HCT116 (cell line): ENCODE data around the gene LHX5. TPM values are rescaled to one million over a fixed set of nuclear protein-coding genes. Genes with fewer than 3 reads are reported as not detected.

ENCODE experiments used
- ATAC-seq: fragments of 200-7000 bp; cut with Tn5 transposase; 2 replicates; pipeline ENCODE4 v1.9.1; 2020; ENCODE audit warnings: mild to moderate bottlenecking, moderate library complexity
- BruUV-seq: library from RNA; stranded (reverse); fragments of 400-500 nt; replicated peaks from 2 replicates; lab custom pipeline; 2021; lab: Mats Ljungman, UMichigan
- CTCF ChIA-PET: fragments of 300-600 bp; sonication (Branson Sonifier 250); formaldehyde crosslinking; loops from one replicate; lab custom pipeline; 2021; ENCODE audit warnings: antibody characterized with exemption; lab: Charles Lee
- POLR2A ChIA-PET: fragments of 300-600, 350-600 bp; sonication (Branson Sonifier 250); formaldehyde crosslinking; loops from one replicate; lab custom pipeline; 2021; ENCODE audit warnings: antibody characterized with exemption; lab: Charles Lee
- RAD21 ChIA-PET, 2 experiments: fragments of 300-600 bp; sonication (Branson Sonifier 250); formaldehyde crosslinking; loops; one replicate each; lab custom pipeline; 2023; ENCODE audit warnings: low total read pairs in 2 of 2; ENCODE audit not compliant: uncharacterized antibody in 2 of 2, unreplicated experiment in 2 of 2, low non-redundant PET in 1 of 2; lab: Charles Lee
- DNase-seq: peaks from one replicate; pipeline ENCODE4 v3.0.0-alpha.2; 2010; ENCODE audit warnings: low read depth, low spot score
- H2AFZ ChIP-seq: fragments of 200-600 bp; shearing (Covaris generic), sonication (generic); 2 replicates; pipeline ENCODE4 v1.6.1; 2017; ENCODE audit warnings: low read depth, mixed run types, mixed read lengths, antibody characterized with exemption, low read length; ENCODE audit not compliant: poor library complexity, severe bottlenecking
- H3K27ac ChIP-seq: 2 replicates; pipeline ENCODE4 v1.5.1; 2012; ENCODE audit warnings: low read depth, low read length
- H3K27me3 ChIP-seq: fragments of 200-600 bp; sonication (generic); 2 replicates; pipeline ENCODE4 v1.6.1; 2016; ENCODE audit warnings: mixed run types, low read length, mixed read lengths; ENCODE audit not compliant: insufficient read depth
- H3K36me3 ChIP-seq, 2 experiments: fragments of 200-500 bp in 1 of 2; fragments of 200-600 bp in 1 of 2; sonication (Bioruptor generic) in 1 of 2; sonication (generic) in 1 of 2; 2 replicates each; pipeline versions ENCODE4 v1.5.1 to v1.6.1; 2014 to 2016; ENCODE audit warnings: low read length in 2 of 2, inconsistent platforms in 1 of 2, mixed read lengths in 1 of 2, mixed run types in 1 of 2; ENCODE audit not compliant: insufficient read depth in 2 of 2, control insufficient read depth in 1 of 2
- H3K4me1 ChIP-seq, 2 experiments: fragments of 200-600 bp in 1 of 2; sonication (generic) in 1 of 2; 2 replicates each; pipeline versions ENCODE4 v1.5.1 to v1.6.1; 2012 to 2017; ENCODE audit warnings: low read length in 2 of 2, inconsistent platforms in 1 of 2, mild to moderate bottlenecking in 1 of 2, mixed read lengths in 1 of 2, mixed run types in 1 of 2, moderate library complexity in 1 of 2; ENCODE audit not compliant: insufficient read depth in 2 of 2, control insufficient read depth in 1 of 2
- H3K4me2 ChIP-seq: fragments of 200-600 bp; sonication (generic); 2 replicates; pipeline ENCODE4 v1.6.1; 2017; ENCODE audit warnings: mixed run types, low read length, mixed read lengths
- H3K4me3 ChIP-seq, 2 experiments: fragments of 200-600 bp in 1 of 2; sonication (generic) in 1 of 2; replicated peaks in 1 of 2; 2 replicates each; pipeline ENCODE4 v1.5.1; 2011 to 2016; ENCODE audit warnings: low read length in 2 of 2, control low read depth in 1 of 2, low read depth in 1 of 2, mild to moderate bottlenecking in 1 of 2, mixed read lengths in 1 of 2, mixed run types in 1 of 2
- H3K79me2 ChIP-seq: fragments of 200-600 bp; sonication (generic); 2 replicates; pipeline ENCODE4 v1.6.1; 2017; ENCODE audit warnings: mild to moderate bottlenecking, mixed run types, low read length, moderate library complexity, mixed read lengths; ENCODE audit not compliant: insufficient read depth
- H3K9ac ChIP-seq: fragments of 200-600 bp; sonication (generic); 2 replicates; pipeline ENCODE4 v1.6.1; 2016; ENCODE audit warnings: low read length, mixed read lengths
- H3K9me2 ChIP-seq: fragments of 200-600 bp; sonication (generic), shearing (Covaris generic); 2 replicates; pipeline ENCODE4 v1.6.1; 2017; ENCODE audit warnings: mixed run types, mild to moderate bottlenecking, moderate library complexity; ENCODE audit not compliant: insufficient read depth
- H3K9me3 ChIP-seq, 2 experiments: fragments of 200-500 bp in 1 of 2; fragments of 200-600 bp in 1 of 2; sonication (Bioruptor generic) in 1 of 2; sonication (generic) in 1 of 2; 2 replicates each; pipeline ENCODE4 v1.6.1; 2014 to 2017; ENCODE audit warnings: low read length in 2 of 2, mixed read lengths in 2 of 2, inconsistent platforms in 1 of 2, low read depth in 1 of 2, mild to moderate bottlenecking in 1 of 2, mixed run types in 1 of 2, moderate library complexity in 1 of 2; ENCODE audit not compliant: control insufficient read depth in 1 of 2, insufficient read depth in 1 of 2
- H4K20me1 ChIP-seq: fragments of 200-600 bp; sonication (generic), shearing (Covaris generic); 2 replicates; pipeline ENCODE4 v1.6.1; 2017; ENCODE audit warnings: mixed run types, mild to moderate bottlenecking, moderate library complexity; ENCODE audit not compliant: insufficient read depth
- CBX3 ChIP-seq: IDR thresholded peaks from 2 replicates; pipeline ENCODE4 v1.6.1; 2012; ENCODE audit warnings: low read depth
- CTCF ChIP-seq, 3 experiments: fragments of 200-600 bp in 1 of 3; sonication (generic) in 1 of 3; IDR thresholded peaks in 2 of 3; conservative IDR thresholded peaks in 1 of 3; 2 replicates each; pipeline ENCODE4 v1.5.1; 2012 to 2017; ENCODE audit warnings: low read depth in 2 of 3, low read length in 2 of 3, antibody characterized with exemption in 1 of 3, borderline replicate concordance in 1 of 3, control low read depth in 1 of 3, mild to moderate bottlenecking in 1 of 3, mixed read lengths in 1 of 3, mixed run types in 1 of 3, moderate library complexity in 1 of 3; ENCODE audit not compliant: insufficient read depth in 1 of 3
- EZH2phosphoT487 ChIP-seq: fragments of 200-600 bp; IDR thresholded peaks from 2 replicates; pipeline ENCODE4 v1.6.1; 2018; ENCODE audit warnings: antibody characterized with exemption, borderline replicate concordance
- POLR2AphosphoS5 ChIP-seq: IDR thresholded peaks from 2 replicates; pipeline ENCODE4 v1.6.1; 2011; ENCODE audit warnings: mild to moderate bottlenecking, low read depth, low read length, moderate library complexity
- intact Hi-C: fragments of 100-400 bp; cut with micrococcal nuclease; formaldehyde crosslinking; loops from 2 replicates; pipeline ENCODE4 v1.10.0; 2022
- total RNA-seq: library from RNA; stranded (reverse); gene quantifications from one replicate; pipeline ENCODE4 v1.2.1, GENCODE V29; 2021; ENCODE audit not compliant: unreplicated experiment
- TF ChIP-seq, protein P1 (sequence below): IDR thresholded peaks from 2 replicates; pipeline ENCODE4 v1.6.1; 2012; ENCODE audit warnings: low read depth
- TF ChIP-seq, protein P2 (sequence below): IDR thresholded peaks from 2 replicates; pipeline ENCODE4 v1.6.1; 2012

Gene LHX5
- total RNA-seq, 1 experiment from 2014 or later, result 2.4 TPM

DNA sequence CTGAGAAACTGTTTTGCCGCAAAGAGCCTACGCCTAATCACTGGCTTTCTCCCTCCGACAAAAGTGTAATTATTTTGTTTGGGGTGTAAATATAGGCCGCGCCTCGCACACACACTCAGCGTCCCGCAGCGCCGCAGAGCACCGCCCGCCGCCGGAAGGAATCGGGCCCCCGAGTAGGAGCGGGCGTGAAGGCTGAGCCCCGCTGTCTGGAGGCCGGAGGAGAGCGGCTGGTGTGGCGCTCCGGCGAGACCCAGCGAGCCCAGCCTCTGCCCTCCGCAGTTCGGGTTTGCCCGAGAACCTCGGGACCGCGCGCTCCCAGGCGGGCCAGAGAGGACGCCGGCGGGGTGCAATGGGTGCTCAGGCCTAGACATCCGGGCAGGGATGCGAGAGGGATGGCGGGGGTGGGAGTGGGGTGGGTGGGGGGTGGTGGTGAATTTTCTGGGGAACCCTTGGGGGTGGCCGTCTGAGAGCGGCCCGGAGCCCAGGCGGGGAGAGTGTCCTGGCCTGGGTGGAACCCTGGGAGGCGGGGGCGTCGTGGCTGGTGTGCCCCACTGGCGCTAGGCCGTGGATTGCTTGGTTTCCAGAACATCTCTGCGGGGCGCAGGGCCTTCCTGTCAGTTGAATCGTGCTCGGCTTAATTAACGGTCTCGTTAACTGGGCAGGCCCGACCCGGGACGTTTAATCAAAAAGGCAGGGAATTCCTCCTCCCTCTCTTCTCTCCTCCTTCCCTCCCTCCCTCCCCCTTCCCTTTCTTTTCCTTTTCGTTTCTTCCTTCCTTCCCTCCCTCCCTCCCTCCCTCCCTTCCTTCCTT, 4.7 kb upstream of the LHX5 start (continued):
- TF ChIP-seq EZH2phosphoT487 (no peak), CTCF (IDR thresholded peaks at IDR 0.05 in 2 of 3, conservative IDR thresholded peaks at IDR 0.05 in 1 of 3; ENCODE audit: borderline replicate concordance in 1 of 3, insufficient read depth in 1 of 3, low read depth in 2 of 3, low read length in 2 of 3) (no peak)
- TF ChIP-seq, protein P1, sequence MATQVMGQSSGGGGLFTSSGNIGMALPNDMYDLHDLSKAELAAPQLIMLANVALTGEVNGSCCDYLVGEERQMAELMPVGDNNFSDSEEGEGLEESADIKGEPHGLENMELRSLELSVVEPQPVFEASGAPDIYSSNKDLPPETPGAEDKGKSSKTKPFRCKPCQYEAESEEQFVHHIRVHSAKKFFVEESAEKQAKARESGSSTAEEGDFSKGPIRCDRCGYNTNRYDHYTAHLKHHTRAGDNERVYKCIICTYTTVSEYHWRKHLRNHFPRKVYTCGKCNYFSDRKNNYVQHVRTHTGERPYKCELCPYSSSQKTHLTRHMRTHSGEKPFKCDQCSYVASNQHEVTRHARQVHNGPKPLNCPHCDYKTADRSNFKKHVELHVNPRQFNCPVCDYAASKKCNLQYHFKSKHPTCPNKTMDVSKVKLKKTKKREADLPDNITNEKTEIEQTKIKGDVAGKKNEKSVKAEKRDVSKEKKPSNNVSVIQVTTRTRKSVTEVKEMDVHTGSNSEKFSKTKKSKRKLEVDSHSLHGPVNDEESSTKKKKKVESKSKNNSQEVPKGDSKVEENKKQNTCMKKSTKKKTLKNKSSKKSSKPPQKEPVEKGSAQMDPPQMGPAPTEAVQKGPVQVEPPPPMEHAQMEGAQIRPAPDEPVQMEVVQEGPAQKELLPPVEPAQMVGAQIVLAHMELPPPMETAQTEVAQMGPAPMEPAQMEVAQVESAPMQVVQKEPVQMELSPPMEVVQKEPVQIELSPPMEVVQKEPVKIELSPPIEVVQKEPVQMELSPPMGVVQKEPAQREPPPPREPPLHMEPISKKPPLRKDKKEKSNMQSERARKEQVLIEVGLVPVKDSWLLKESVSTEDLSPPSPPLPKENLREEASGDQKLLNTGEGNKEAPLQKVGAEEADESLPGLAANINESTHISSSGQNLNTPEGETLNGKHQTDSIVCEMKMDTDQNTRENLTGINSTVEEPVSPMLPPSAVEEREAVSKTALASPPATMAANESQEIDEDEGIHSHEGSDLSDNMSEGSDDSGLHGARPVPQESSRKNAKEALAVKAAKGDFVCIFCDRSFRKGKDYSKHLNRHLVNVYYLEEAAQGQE, result no peak

DNA sequence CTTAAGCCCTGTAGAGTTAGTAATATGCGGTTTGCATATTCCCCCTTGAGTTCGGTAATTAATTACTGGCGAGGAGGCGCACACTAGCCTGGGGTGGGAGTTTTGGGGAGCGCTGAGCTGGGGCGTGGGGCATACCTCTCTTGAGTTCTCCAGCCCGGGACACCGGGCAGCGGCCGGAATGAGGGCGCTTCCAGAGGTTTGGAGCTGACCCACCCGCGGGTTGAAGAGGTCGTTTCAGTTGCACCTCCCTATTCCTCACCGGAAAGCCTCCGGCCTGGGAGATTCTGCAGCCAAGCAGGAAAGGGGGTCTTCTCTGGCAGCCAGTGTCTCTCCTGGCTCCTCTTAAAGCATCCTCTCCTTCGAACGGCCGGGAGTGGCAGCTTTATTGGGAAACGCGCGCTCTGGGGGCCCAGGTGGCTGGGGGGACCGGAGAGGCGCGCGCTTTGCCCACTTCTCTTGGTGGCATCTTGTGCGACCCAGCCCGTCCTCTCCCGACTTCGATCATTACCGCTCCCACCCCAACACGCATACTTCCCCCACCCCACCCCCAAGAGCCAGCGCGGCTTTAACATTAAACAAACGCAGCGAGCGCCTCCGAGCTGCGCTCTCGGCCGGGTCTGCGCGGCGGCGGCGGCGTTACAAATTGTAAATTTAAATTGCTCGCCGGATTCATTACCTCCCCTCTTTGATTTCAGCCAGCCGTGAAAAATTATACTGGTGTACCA, 3.9 kb upstream of the LHX5 start:
- ChIA-PET CTCF (interaction anchor here (2.0 kb wide), 1 partner anchor 14 kb away, joined by 9 read pairs; no protein-coding TSS in a partner anchor), RAD21 (no interaction called here), POLR2A (no interaction called here)
- Histone ChIP-seq H3K79me2 (no peaks in the 10 kb centered on the region), H4K20me1 (no peaks in the 10 kb centered on the region), H3K27ac (no peak overlapping the region), H3K9me2 (no peaks in the 10 kb centered on the region), H2AFZ (no peak overlapping the region), H3K9me3 (no peaks in the 10 kb centered on the region), H3K4me1 (no peaks in the 10 kb centered on the region), H3K4me2 (no peak overlapping the region), H3K4me3 (no peak overlapping the region), H3K9ac (no peak overlapping the region), H3K36me3 (no peaks in the 10 kb centered on the region), H3K27me3 (peaks cover 23% of the 10 kb centered on the region; the same call in 1 of the 2 replicates)
- DNase-seq, result no peak
- no peak for ATAC-seq
- intact Hi-C loops, result no loop called here
- BruUV-seq, result no TSS peak
- TF ChIP-seq, protein P2, sequence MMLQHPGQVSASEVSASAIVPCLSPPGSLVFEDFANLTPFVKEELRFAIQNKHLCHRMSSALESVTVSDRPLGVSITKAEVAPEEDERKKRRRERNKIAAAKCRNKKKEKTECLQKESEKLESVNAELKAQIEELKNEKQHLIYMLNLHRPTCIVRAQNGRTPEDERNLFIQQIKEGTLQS, result no peak
- TF ChIP-seq POLR2AphosphoS5, result no peak
- TF ChIP-seq EZH2phosphoT487, result no peak
- TF ChIP-seq CBX3, result no peak
- TF ChIP-seq, protein P1, result no peak
- TF ChIP-seq CTCF (IDR thresholded peaks at IDR 0.05 in 2 of 3, conservative IDR thresholded peaks at IDR 0.05 in 1 of 3; ENCODE audit: borderline replicate concordance in 1 of 3, insufficient read depth in 1 of 3, low read depth in 2 of 3, low read length in 2 of 3), result no peak
